GM18858 (cell line): ENCODE measurements around the gene CPED1.
"Not testable (repeated sequence)": the region's sequence is repeated elsewhere in the genome, so short reads cannot be mapped to it uniquely, and the experiment has no call there.

Source experiments
- ATAC-seq: cut with Tn5 transposase; IDR thresholded peaks from one replicate; pipeline ENCODE4 v1.9.1; 2021; ENCODE audit not compliant: unreplicated experiment

CPED1 gene

GRCh38 chr7:121221108-121221507 lies 232.6 kb downstream of the CPED1 start:
- not testable (repeated sequence) for ATAC-seq

- no peak for ATAC-seq
Observed at GRCh38 chr7:121228779-121229178, 240.3 kb downstream of the CPED1 start.

GRCh38 chr7:121235201-121235600 lies 246.7 kb downstream of the CPED1 start:
- no peak for ATAC-seq

GRCh38 chr7:121237601-121238000 lies 249.1 kb downstream of the CPED1 start:
- no peak for ATAC-seq

GRCh38 chr7:121244120-121244870 lies 255.8 kb downstream of the CPED1 start:
- ATAC-seq, result no peak

GRCh38 chr7:121251367-121251766 lies 262.9 kb downstream of the CPED1 start:
- ATAC-seq, result not testable (repeated sequence)

- ATAC-seq, result not testable (repeated sequence)
Observed at GRCh38 chr7:121252523-121253235, 264.2 kb downstream of the CPED1 start.

GRCh38 chr7:121259826-121260225 lies 271.3 kb downstream of the CPED1 start:
- no peak for ATAC-seq

GRCh38 chr7:121261207-121261884 lies 272.8 kb downstream of the CPED1 start:
- ATAC-seq, result no peak

GRCh38 chr7:121262221-121262620 lies 273.7 kb downstream of the CPED1 start:
- ATAC-seq, result no peak

GRCh38 chr7:121262969-121263368 lies 274.5 kb downstream of the CPED1 start:
- ATAC-seq, result no peak

GRCh38 chr7:121266307-121266894 lies 277.9 kb downstream of the CPED1 start:
- no peak for ATAC-seq

- no peak for ATAC-seq
Observed at GRCh38 chr7:121267612-121268011, 279.1 kb downstream of the CPED1 start.

- no peak for ATAC-seq
Observed at GRCh38 chr7:121269798-121270197, 281.3 kb downstream of the CPED1 start.

GRCh38 chr7:121271098-121271497 lies 282.6 kb downstream of the CPED1 start:
- ATAC-seq, result no peak

- peak; percentile 59 for ATAC-seq
Observed at GRCh38 chr7:121271916-121272315, 283.4 kb downstream of the CPED1 start.

- no peak for ATAC-seq
Observed at GRCh38 chr7:121272676-121273075, 284.2 kb downstream of the CPED1 start.

GRCh38 chr7:121273467-121274167 lies 285.1 kb downstream of the CPED1 start:
- peak; percentile 17 for ATAC-seq

GRCh38 chr7:121274467-121274866 lies 286.0 kb downstream of the CPED1 start:
- no peak for ATAC-seq

- ATAC-seq, result no peak
Observed at GRCh38 chr7:121275204-121275603, 286.7 kb downstream of the CPED1 start.

GRCh38 chr7:121276313-121276712 lies 287.8 kb downstream of the CPED1 start:
- ATAC-seq, result no peak
